ENCODE data around the gene LARGE2.

DNA sequence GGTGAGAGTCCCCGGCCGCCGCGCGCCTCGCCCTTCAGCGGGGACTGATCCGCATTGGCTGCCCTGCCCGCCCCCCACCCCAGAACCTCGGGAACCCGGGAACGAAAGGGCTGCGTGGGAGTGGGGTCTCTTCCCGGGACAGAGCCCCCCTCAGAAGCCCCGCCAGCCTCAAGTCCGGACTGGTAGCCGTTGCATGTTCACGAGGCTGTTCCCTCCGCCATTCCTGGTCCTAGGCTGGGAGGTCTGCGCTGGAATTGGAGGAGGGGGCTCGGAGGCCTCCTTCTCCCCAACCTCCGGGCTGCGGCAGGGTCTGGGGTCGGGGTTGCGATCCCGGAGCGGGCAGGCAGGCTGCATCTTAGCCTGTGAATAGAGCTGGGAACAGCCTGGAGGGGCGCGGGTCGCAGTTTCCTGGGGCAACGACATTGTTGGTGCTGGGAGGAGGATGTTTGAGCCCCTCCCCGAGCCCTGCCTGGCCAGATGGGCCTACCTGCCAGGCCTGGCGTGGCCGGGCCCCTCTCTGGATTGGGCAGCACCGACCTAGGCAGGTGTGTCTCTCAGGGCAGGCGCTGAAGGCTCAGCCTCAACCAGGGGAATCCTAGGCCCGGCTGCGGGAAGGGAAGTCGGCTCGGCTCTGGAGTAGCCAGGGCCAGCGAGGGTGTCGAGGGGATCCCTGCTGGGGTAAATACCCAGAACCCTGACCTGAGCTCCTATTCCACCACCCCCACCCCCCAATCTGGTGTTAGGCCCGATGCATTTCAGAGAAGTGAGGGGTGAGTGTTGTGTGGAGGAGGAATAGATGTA, 36.3 kb upstream of the LARGE2 start:
- peak; percentile 59 for TF ChIP-seq REST (IDR thresholded peaks at IDR 0.05; ENCODE audit: borderline replicate concordance)
- TF ChIP-seq, protein P1, sequence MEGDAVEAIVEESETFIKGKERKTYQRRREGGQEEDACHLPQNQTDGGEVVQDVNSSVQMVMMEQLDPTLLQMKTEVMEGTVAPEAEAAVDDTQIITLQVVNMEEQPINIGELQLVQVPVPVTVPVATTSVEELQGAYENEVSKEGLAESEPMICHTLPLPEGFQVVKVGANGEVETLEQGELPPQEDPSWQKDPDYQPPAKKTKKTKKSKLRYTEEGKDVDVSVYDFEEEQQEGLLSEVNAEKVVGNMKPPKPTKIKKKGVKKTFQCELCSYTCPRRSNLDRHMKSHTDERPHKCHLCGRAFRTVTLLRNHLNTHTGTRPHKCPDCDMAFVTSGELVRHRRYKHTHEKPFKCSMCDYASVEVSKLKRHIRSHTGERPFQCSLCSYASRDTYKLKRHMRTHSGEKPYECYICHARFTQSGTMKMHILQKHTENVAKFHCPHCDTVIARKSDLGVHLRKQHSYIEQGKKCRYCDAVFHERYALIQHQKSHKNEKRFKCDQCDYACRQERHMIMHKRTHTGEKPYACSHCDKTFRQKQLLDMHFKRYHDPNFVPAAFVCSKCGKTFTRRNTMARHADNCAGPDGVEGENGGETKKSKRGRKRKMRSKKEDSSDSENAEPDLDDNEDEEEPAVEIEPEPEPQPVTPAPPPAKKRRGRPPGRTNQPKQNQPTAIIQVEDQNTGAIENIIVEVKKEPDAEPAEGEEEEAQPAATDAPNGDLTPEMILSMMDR (IDR thresholded peaks at IDR 0.05; ENCODE audit: poor library complexity, severe bottlenecking) = no peak
- no peak for TF ChIP-seq EZH2 (IDR thresholded peaks at IDR 0.05; ENCODE audit: borderline replicate concordance, insufficient read depth, low read length, poor library complexity, severe bottlenecking)
- peak; percentile 6 for TF ChIP-seq POLR2AphosphoS5 (IDR thresholded peaks at IDR 0.05)

Measured in neural cell (in vitro differentiated cells).